GM12878 (cell line): Measurements from ENCODE around the gene SUSD6. TPM values are rescaled to one million over a fixed set of nuclear protein-coding genes. Genes with fewer than 3 reads are reported as not detected.

Experiments used
- ATAC-seq: fragments of 200-7000 bp; cut with Tn5 transposase; 3 replicates; pipeline ENCODE4 v1.9.1; 2020; ENCODE audit warnings: mild to moderate bottlenecking, moderate library complexity
- BruUV-seq: library from RNA; stranded (reverse); fragments of 400-500 nt; replicated peaks from 2 replicates; lab custom pipeline; 2021; lab: Mats Ljungman, UMichigan
- CTCF ChIA-PET: fragments of 300-600 bp; sonication (Branson Sonifier 250); formaldehyde crosslinking; extraction: SDS; loops from one replicate; lab custom pipeline; 2021; ENCODE audit warnings: inconsistent platforms; lab: Yijun Ruan, JAX
- POLR2A ChIA-PET: fragments of 350-600 bp; formaldehyde crosslinking; extraction: SDS; loops from one replicate; lab custom pipeline; 2021; ENCODE audit warnings: inconsistent platforms; lab: Charles Lee
- RAD21 ChIA-PET: fragments of 300-600 bp; sonication (Branson Sonifier 250); formaldehyde crosslinking; loops from one replicate; lab custom pipeline; 2023; ENCODE audit warnings: antibody characterized with exemption; ENCODE audit not compliant: unreplicated experiment; lab: Charles Lee
- SMC1A ChIA-PET: fragments of 300-600 bp; sonication (Branson Sonifier 250); formaldehyde crosslinking; loops from one replicate; lab custom pipeline; 2023; ENCODE audit not compliant: unreplicated experiment, uncharacterized antibody; lab: Charles Lee
- DNase-seq: peaks from one replicate; pipeline ENCODE4 v3.0.0-alpha.2; 2011; ENCODE audit warnings: low read depth, low spot score
- FAIRE-seq: peaks from 3 replicates; lab custom pipeline; 2011; peaks lifted over from hg19 to GRCh38; lab: Jason Lieb, UNC
- H2AFZ ChIP-seq: 2 replicates; pipeline ENCODE4 v1.6.0; 2011; ENCODE audit warnings: low read depth, low read length, control low read depth; ENCODE audit not compliant: control insufficient read depth
- H3K27ac ChIP-seq: 2 replicates; pipeline ENCODE4 v1.5.1; 2011; ENCODE audit warnings: control low read depth; ENCODE audit not compliant: control insufficient read depth, insufficient read depth
- H3K27me3 ChIP-seq, 2 experiments: replicated peaks in 1 of 2; 2 replicates each; pipeline versions ENCODE4 v1.6.0 to v1.6.1; 2011; ENCODE audit warnings: low read length in 1 of 2; ENCODE audit not compliant: control insufficient read depth in 2 of 2, insufficient read depth in 2 of 2
- H3K36me3 ChIP-seq, 2 experiments: 2 replicates each; pipeline ENCODE4 v1.5.1; 2011; ENCODE audit warnings: low read length in 1 of 2; ENCODE audit not compliant: control insufficient read depth in 2 of 2, insufficient read depth in 2 of 2
- H3K4me1 ChIP-seq: 2 replicates; pipeline ENCODE4 v1.6.1; 2011; ENCODE audit warnings: mild to moderate bottlenecking, low read length, moderate library complexity, mixed read lengths; ENCODE audit not compliant: control insufficient read depth, insufficient read depth
- H3K4me2 ChIP-seq: 2 replicates; pipeline ENCODE4 v1.6.0; 2011; ENCODE audit warnings: control low read depth; ENCODE audit not compliant: control insufficient read depth, insufficient read depth
- H3K4me3 ChIP-seq: fragments of 200-600 bp; sonication (generic); 2 replicates; pipeline ENCODE4 v1.5.1; 2016
- H3K79me2 ChIP-seq: 2 replicates; pipeline ENCODE4 v1.6.0; 2011; ENCODE audit warnings: low read length; ENCODE audit not compliant: control insufficient read depth, insufficient read depth
- H3K9ac ChIP-seq: 2 replicates; pipeline ENCODE4 v1.8.0; 2011; ENCODE audit warnings: low read length, control low read depth, mixed read lengths; ENCODE audit not compliant: control insufficient read depth, insufficient read depth
- H3K9me3 ChIP-seq: replicated peaks from 3 replicates; pipeline ENCODE4 v1.5.1; 2011; ENCODE audit warnings: mild to moderate bottlenecking, low read length; ENCODE audit not compliant: control insufficient read depth, insufficient read depth
- H4K20me1 ChIP-seq: 2 replicates; pipeline ENCODE4 v1.6.0; 2011; ENCODE audit not compliant: control insufficient read depth, insufficient read depth
- GATAD2B ChIP-seq: fragments of 450-650 bp; conservative IDR thresholded peaks from 2 replicates; pipeline ENCODE4 v1.6.1; 2017; ENCODE audit warnings: low read depth, mild to moderate bottlenecking, moderate library complexity
- HSF1 ChIP-seq: fragments of 150-350 bp; IDR thresholded peaks from 2 replicates; pipeline ENCODE4 v1.6.1; 2014; ENCODE audit warnings: mild to moderate bottlenecking, low read depth, low read length
- IRF4 ChIP-seq: IDR thresholded peaks from 2 replicates; pipeline ENCODE4 v1.6.1; 2011; ENCODE audit warnings: low read depth, low read length
- PAX8 ChIP-seq: fragments of 450-650 bp; IDR thresholded peaks from 2 replicates; pipeline ENCODE4 v1.6.1; 2017; ENCODE audit warnings: mild to moderate bottlenecking, moderate library complexity
- STAT1 ChIP-seq: fragments of 450-650 bp; conservative IDR thresholded peaks from 2 replicates; pipeline ENCODE4 v1.6.1; 2014; ENCODE audit warnings: antibody characterized with exemption, mild to moderate bottlenecking
- SUZ12 ChIP-seq: fragments of 200-600 bp; sonication (generic); IDR thresholded peaks from one replicate; pipeline ENCODE4 v1.6.1; 2018; ENCODE audit warnings: antibody characterized with exemption, mild to moderate bottlenecking; ENCODE audit not compliant: unreplicated experiment
- TARDBP ChIP-seq: IDR thresholded peaks from 2 replicates; pipeline ENCODE4 v1.6.1; 2016; ENCODE audit warnings: borderline replicate concordance
- ZZZ3 ChIP-seq: IDR thresholded peaks from 2 replicates; pipeline ENCODE4 v1.6.1; 2011; ENCODE audit warnings: low read depth; ENCODE audit not compliant: control insufficient read depth, insufficient read length
- WGBS: methylation state at CpG from one replicate; pipeline ENCODE4 v1.1.6; 2016; ENCODE audit warnings: low lambda C conversion rate; ENCODE audit not compliant: insufficient replicate concordance, insufficient coverage; ENCODE audit errors: missing lambda C conversion rate; 5-methylcytosine and 5-hydroxymethylcytosine counted together
- in situ Hi-C: fragments of 300-500 bp; cut with MboI; formaldehyde crosslinking; loops from 9 replicates; pipeline ENCODE4 v1.14.3; 2018; ENCODE audit warnings: mixed read lengths
- intact Hi-C: fragments of 100-400 bp; cut with micrococcal nuclease; formaldehyde crosslinking; loops from one replicate; pipeline ENCODE4 v1.14.2; 2022; ENCODE audit not compliant: unreplicated experiment
- polyA plus RNA-seq, 11 experiments: library from polyadenylated mRNA; depleted of rRNA in 4 of 11; unstranded in 6 of 11; stranded (reverse) in 5 of 11; fragments of >200 nt; fragmentation: Nextera tagmentation in 4 of 11; fragmentation: Illumina TruSeq in 1 of 11; extraction: Ambion mirVana in 4 of 11; extraction: Trizol in 1 of 11; gene quantifications; 1 replicate in 1 of 11; 2 replicates in 10 of 11; pipeline versions ENCODE4 v1.2.1 to v1.2.3, GENCODE V29; 2011 to 2016; ENCODE audit warnings: inconsistent platforms in 2 of 11, missing spikeins in 2 of 11, low read depth in 1 of 11
- total RNA-seq, 4 experiments: library from RNA; depleted of rRNA in 3 of 4; stranded (reverse); fragments of >200 nt in 3 of 4; fragmentation: Illumina TruSeq in 1 of 4; extraction: Trizol in 1 of 4; gene quantifications; 2 replicates each; pipeline versions ENCODE4 v1.2.1 to v1.2.3, GENCODE V29; 2013 to 2021
- TF ChIP-seq, protein P1 (sequence below): fragments of 450-650 bp; IDR thresholded peaks from 2 replicates; pipeline ENCODE4 v1.6.1; 2018; ENCODE audit warnings: mild to moderate bottlenecking, low read depth, moderate library complexity; ENCODE audit not compliant: partially characterized antibody
- TF ChIP-seq, protein P2 (sequence below): IDR thresholded peaks from 2 replicates; pipeline ENCODE4 v1.6.1; 2011; ENCODE audit warnings: borderline replicate concordance, low read depth, mild to moderate bottlenecking, moderate library complexity, low read length; ENCODE audit not compliant: insufficient read depth, poor library complexity, severe bottlenecking

Gene SUSD6
- total and polyA plus RNA-seq, 10 of the 15 experiments (the other 5 are each of a cell fraction or from before 2014, with no cell fraction given): 6.6 to 39.8 (median 20.2) TPM

- RAD21 ChIA-PET: interaction anchor here (1.0 kb wide), 1 partner anchor 39 kb away, joined by 3 read pairs; no protein-coding TSS in a partner anchor
- Histone ChIP-seq H2AFZ (no peak overlapping the region), H3K36me3 (peaks cover 0 to 6% of the 10 kb centered on the region in 2 experiments; a peak in 2 of 4 replicates), H3K9me3 (no peaks in the 10 kb centered on the region), H3K4me2 (no peak overlapping the region), H3K4me1 (peaks cover 46% of the 10 kb centered on the region), H3K79me2 (peaks cover 79% of the 10 kb centered on the region), H3K27me3 (no peaks in the 10 kb centered on the region), H3K27ac (no peak overlapping the region), H3K9ac (no peak overlapping the region), H4K20me1 (peaks cover 9% of the 10 kb centered on the region; the same call in 1 of the 2 replicates), H3K4me3 (no peak overlapping the region)
- CTCF ChIA-PET: interaction anchor here (0.6 kb wide), 1 partner anchor 26 kb away, joined by 3 read pairs; no protein-coding TSS in a partner anchor
- DNase-seq: no peak
- FAIRE-seq: no peak
- TF ChIP-seq TARDBP: no peak
- TF ChIP-seq GATAD2B: no peak
- no peak for TF ChIP-seq SUZ12
- no peak for TF ChIP-seq ZZZ3
- no peak for TF ChIP-seq HSF1
- TF ChIP-seq IRF4: no peak
- TF ChIP-seq PAX8: no peak
- TF ChIP-seq STAT1: no peak
- TF ChIP-seq, protein P1, sequence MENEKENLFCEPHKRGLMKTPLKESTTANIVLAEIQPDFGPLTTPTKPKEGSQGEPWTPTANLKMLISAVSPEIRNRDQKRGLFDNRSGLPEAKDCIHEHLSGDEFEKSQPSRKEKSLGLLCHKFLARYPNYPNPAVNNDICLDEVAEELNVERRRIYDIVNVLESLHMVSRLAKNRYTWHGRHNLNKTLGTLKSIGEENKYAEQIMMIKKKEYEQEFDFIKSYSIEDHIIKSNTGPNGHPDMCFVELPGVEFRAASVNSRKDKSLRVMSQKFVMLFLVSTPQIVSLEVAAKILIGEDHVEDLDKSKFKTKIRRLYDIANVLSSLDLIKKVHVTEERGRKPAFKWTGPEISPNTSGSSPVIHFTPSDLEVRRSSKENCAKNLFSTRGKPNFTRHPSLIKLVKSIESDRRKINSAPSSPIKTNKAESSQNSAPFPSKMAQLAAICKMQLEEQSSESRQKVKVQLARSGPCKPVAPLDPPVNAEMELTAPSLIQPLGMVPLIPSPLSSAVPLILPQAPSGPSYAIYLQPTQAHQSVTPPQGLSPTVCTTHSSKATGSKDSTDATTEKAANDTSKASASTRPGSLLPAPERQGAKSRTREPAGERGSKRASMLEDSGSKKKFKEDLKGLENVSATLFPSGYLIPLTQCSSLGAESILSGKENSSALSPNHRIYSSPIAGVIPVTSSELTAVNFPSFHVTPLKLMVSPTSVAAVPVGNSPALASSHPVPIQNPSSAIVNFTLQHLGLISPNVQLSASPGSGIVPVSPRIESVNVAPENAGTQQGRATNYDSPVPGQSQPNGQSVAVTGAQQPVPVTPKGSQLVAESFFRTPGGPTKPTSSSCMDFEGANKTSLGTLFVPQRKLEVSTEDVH: no peak
- TF ChIP-seq, protein P2, sequence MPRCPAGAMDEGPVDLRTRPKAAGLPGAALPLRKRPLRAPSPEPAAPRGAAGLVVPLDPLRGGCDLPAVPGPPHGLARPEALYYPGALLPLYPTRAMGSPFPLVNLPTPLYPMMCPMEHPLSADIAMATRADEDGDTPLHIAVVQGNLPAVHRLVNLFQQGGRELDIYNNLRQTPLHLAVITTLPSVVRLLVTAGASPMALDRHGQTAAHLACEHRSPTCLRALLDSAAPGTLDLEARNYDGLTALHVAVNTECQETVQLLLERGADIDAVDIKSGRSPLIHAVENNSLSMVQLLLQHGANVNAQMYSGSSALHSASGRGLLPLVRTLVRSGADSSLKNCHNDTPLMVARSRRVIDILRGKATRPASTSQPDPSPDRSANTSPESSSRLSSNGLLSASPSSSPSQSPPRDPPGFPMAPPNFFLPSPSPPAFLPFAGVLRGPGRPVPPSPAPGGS: no peak
- 96% methylated on average over 4 of the region's 4 CpGs for WGBS
- in situ Hi-C loops: no loop called here
- intact Hi-C loops: no loop called here
- no peak for ATAC-seq
- BruUV-seq: no TSS peak
- POLR2A ChIA-PET: no interaction called here
- SMC1A ChIA-PET: interaction anchor here (1.2 to 1.6 kb wide), 7 partner anchors 10 to 80 kb away, joined by 3 to 4 read pairs (median 4); no protein-coding TSS in a partner anchor
Measured at GRCh38 chr14:69687606-69688298, 76.4 kb downstream of the SUSD6 start.
